SKM-1 treated with dmso at 0.1 percent for 144 hours (cell line): ENCODE data around the gene EEFSEC.

Experiments
- DNase-seq: peaks from one replicate; lab custom pipeline; 2025; ENCODE audit not compliant: unreplicated experiment; lab: John Stamatoyannopoulos, UW

The EEFSEC gene

DNA sequence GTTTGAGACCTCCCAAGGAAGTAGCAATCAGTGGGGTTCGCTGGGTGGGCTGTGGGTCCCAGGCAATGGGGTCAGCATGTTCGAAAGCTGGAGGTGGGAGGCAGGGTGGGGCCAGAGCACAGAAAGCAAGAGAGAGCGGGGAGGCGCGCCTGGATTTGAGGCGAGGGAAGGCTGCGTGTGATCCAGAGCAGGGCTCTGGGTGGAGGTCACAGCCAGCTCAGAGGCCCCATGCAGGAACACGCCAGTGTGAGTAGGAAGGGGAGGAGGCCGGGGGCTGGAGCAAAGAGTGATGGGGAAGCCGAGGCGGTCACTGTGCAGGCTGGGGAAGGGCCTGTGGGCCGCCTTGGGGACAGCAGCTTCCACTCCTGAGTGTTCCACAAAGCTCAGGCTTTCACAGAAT is 304.7 kb downstream of the EEFSEC start:
- no peak for DNase-seq
